Measurements from ENCODE around the gene AKAP6.

AKAP6 gene

GRCh38 chr14:32596390-32596789 is 267.3 kb downstream of the AKAP6 start:
- no peak overlapping the region for H3K27ac ChIP-seq
- TF ChIP-seq ZFX (IDR thresholded peaks at IDR 0.05) = no peak
- TF ChIP-seq CTCF (conservative IDR thresholded peaks at IDR 0.05) = no peak

GRCh38 chr14:32597771-32598170 is 268.7 kb downstream of the AKAP6 start:
- TF ChIP-seq ZFX (IDR thresholded peaks at IDR 0.05) (no peak), CTCF (conservative IDR thresholded peaks at IDR 0.05) (no peak)
- no peak overlapping the region for H3K27ac ChIP-seq

GRCh38 chr14:32601069-32601468 is 272.0 kb downstream of the AKAP6 start:
- TF ChIP-seq ZFX (IDR thresholded peaks at IDR 0.05) (no peak), CTCF (conservative IDR thresholded peaks at IDR 0.05) (no peak)
- no peak overlapping the region for H3K27ac ChIP-seq

GRCh38 chr14:32601906-32602305 is 272.8 kb downstream of the AKAP6 start:
- no peak overlapping the region for H3K27ac ChIP-seq
- TF ChIP-seq ZFX (IDR thresholded peaks at IDR 0.05) = no peak
- no peak for TF ChIP-seq CTCF (conservative IDR thresholded peaks at IDR 0.05)

GRCh38 chr14:32602699-32603098 is 273.6 kb downstream of the AKAP6 start:
- TF ChIP-seq ZFX (IDR thresholded peaks at IDR 0.05) (no peak), CTCF (conservative IDR thresholded peaks at IDR 0.05) (no peak)

GRCh38 chr14:32603992-32604565 is 275.0 kb downstream of the AKAP6 start:
- no peak for TF ChIP-seq ZFX (IDR thresholded peaks at IDR 0.05)
- no peak for TF ChIP-seq CTCF (conservative IDR thresholded peaks at IDR 0.05)

More at GRCh38 chr14:32602699-32603098, 273.6 kb downstream of the AKAP6 start:
- H3K27ac ChIP-seq = no peak overlapping the region

GRCh38 chr14:32606301-32606700 is 277.2 kb downstream of the AKAP6 start:
- TF ChIP-seq CTCF (conservative IDR thresholded peaks at IDR 0.05) = no peak
- TF ChIP-seq ZFX (IDR thresholded peaks at IDR 0.05) = no peak
- no peak overlapping the region for H3K27ac ChIP-seq

More at GRCh38 chr14:32603992-32604565, 275.0 kb downstream of the AKAP6 start:
- no peak overlapping the region for H3K27ac ChIP-seq
